ENCODE results near the gene SPNS2. TPM values are rescaled to one million over a fixed set of nuclear protein-coding genes. Genes with fewer than 3 reads are reported as not detected.

The SPNS2 gene
- polyA plus RNA-seq, 1 donor = 7.9 TPM

Other genes with a start within 250 kb of the SPNS2 start
- 27.3 TPM for gene ANKFY1, start 234.9 kb upstream of the SPNS2 start, polyA plus RNA-seq (ENCODE audit: insufficient read length)
- 75.6 TPM for gene UBE2G1, start 132.2 kb upstream of the SPNS2 start, polyA plus RNA-seq (ENCODE audit: insufficient read length)
- gene SPNS3, start 64.9 kb upstream of the SPNS2 start, polyA plus RNA-seq (ENCODE audit: insufficient read length) = 0.86 TPM
- gene MYBBP1A, start 56.5 kb downstream of the SPNS2 start, polyA plus RNA-seq (ENCODE audit: insufficient read length) = 36.9 TPM
- 0.15 TPM for gene GGT6, start 61.7 kb downstream of the SPNS2 start, polyA plus RNA-seq (ENCODE audit: insufficient read length)
- 139 TPM for gene SMTNL2, start 85.6 kb downstream of the SPNS2 start, polyA plus RNA-seq (ENCODE audit: insufficient read length)
- gene ALOX15, start 142.8 kb downstream of the SPNS2 start, polyA plus RNA-seq (ENCODE audit: insufficient read length) = 0.14 TPM
- 38.1 TPM for gene PELP1, start 205.3 kb downstream of the SPNS2 start, polyA plus RNA-seq (ENCODE audit: insufficient read length)
- gene ARRB2, start 211.8 kb downstream of the SPNS2 start, polyA plus RNA-seq (ENCODE audit: insufficient read length) = 29.9 TPM
- gene MED11, start 232.5 kb downstream of the SPNS2 start, polyA plus RNA-seq (ENCODE audit: insufficient read length) = 19.5 TPM
- gene ZMYND15, start 241.0 kb downstream of the SPNS2 start, polyA plus RNA-seq (ENCODE audit: insufficient read length) = 0.97 TPM
- gene CXCL16, start 241.0 kb downstream of the SPNS2 start, polyA plus RNA-seq (ENCODE audit: insufficient read length) = 7.8 TPM